OCI-LY7 (cell line): Measurements from ENCODE around the gene ALOX5.

ENCODE experiments used
- EZH2phosphoT487 ChIP-seq: fragments of 200-600 bp; sonication (generic); IDR thresholded peaks from 2 replicates; pipeline ENCODE4 v1.6.1; 2018; ENCODE audit warnings: low read depth, borderline replicate concordance, mild to moderate bottlenecking, mixed run types, antibody characterized with exemption, low read length, moderate library complexity, mixed read lengths
- TF ChIP-seq, protein P1 (sequence below): fragments of 200-600 bp; sonication (generic); conservative IDR thresholded peaks from 2 replicates; pipeline ENCODE4 v1.5.1; 2014; ENCODE audit warnings: mild to moderate bottlenecking, antibody characterized with exemption, low read length, moderate library complexity, mixed read lengths

GRCh38 chr10:45490277-45490676, 116.3 kb downstream of the ALOX5 start:
- TF ChIP-seq, protein P1, sequence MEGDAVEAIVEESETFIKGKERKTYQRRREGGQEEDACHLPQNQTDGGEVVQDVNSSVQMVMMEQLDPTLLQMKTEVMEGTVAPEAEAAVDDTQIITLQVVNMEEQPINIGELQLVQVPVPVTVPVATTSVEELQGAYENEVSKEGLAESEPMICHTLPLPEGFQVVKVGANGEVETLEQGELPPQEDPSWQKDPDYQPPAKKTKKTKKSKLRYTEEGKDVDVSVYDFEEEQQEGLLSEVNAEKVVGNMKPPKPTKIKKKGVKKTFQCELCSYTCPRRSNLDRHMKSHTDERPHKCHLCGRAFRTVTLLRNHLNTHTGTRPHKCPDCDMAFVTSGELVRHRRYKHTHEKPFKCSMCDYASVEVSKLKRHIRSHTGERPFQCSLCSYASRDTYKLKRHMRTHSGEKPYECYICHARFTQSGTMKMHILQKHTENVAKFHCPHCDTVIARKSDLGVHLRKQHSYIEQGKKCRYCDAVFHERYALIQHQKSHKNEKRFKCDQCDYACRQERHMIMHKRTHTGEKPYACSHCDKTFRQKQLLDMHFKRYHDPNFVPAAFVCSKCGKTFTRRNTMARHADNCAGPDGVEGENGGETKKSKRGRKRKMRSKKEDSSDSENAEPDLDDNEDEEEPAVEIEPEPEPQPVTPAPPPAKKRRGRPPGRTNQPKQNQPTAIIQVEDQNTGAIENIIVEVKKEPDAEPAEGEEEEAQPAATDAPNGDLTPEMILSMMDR = no peak
- TF ChIP-seq EZH2phosphoT487 = no peak
